GM12801 (cell line): ENCODE data around the gene MFAP1.

Experiments used
- CTCF ChIP-seq: IDR thresholded peaks from one replicate; pipeline ENCODE4 v1.5.1; 2011; ENCODE audit warnings: control low read depth; ENCODE audit not compliant: insufficient read length; ENCODE audit errors: extremely low read depth

Gene MFAP1

GRCh38 chr15:43779016-43779415, 45.5 kb downstream of the MFAP1 start:
- TF ChIP-seq CTCF, result no peak

- TF ChIP-seq CTCF, result no peak
These were observed 47.1 kb downstream of the MFAP1 start for GRCh38 chr15:43777267-43777914.

- no peak for TF ChIP-seq CTCF
These were observed 47.7 kb downstream of the MFAP1 start, which contains the start of gene ELL3 for GRCh38 chr15:43776718-43777266. TSS of gene ELL3 (minus strand) at chr15:43776966. CDS start at chr15:43776901, 65 bp downstream.

GRCh38 chr15:43776101-43776717, 48.3 kb downstream of the MFAP1 start:
- no peak for TF ChIP-seq CTCF

- TF ChIP-seq CTCF, result no peak
These were observed 49.0 kb downstream of the MFAP1 start for GRCh38 chr15:43775411-43775965.

- no peak for TF ChIP-seq CTCF
These were observed 50.4 kb downstream of the MFAP1 start for GRCh38 chr15:43774062-43774461.

GRCh38 chr15:43772624-43773023, 51.9 kb downstream of the MFAP1 start:
- no peak for TF ChIP-seq CTCF
